IPS DF 6.9 (cell line): ENCODE measurements around the gene ADORA2A.

Source experiments
- DNase-seq: peaks from one replicate; pipeline ENCODE4 v3.0.0-alpha.2; 2013; ENCODE audit warnings: low read depth, low spot score
- H3K27ac ChIP-seq: one replicate; pipeline ENCODE4 v1.5.1; 2013; ENCODE audit warnings: low read length, control low read depth
- H3K27me3 ChIP-seq: 2 replicates; pipeline ENCODE4 v1.6.1; 2013; ENCODE audit warnings: mild to moderate bottlenecking, low read length; ENCODE audit not compliant: control insufficient read depth, insufficient read depth
- H3K36me3 ChIP-seq: 2 replicates; pipeline ENCODE4 v1.6.1; 2013; ENCODE audit warnings: low read length; ENCODE audit not compliant: control insufficient read depth, insufficient read depth
- H3K4me1 ChIP-seq: 2 replicates; pipeline ENCODE4 v1.6.1; 2013; ENCODE audit warnings: low read length; ENCODE audit not compliant: control insufficient read depth, insufficient read depth
- H3K4me3 ChIP-seq: 2 replicates; pipeline ENCODE4 v1.5.1; 2013; ENCODE audit warnings: mild to moderate bottlenecking, low read length
- H3K9me3 ChIP-seq: 2 replicates; pipeline ENCODE4 v1.6.1; 2013; ENCODE audit warnings: low read length, inconsistent platforms; ENCODE audit not compliant: control insufficient read depth, insufficient read depth
- WGBS: extraction: QIAGEN DNeasy Blood & Tissue Kit; methylation state at CpG from one replicate; pipeline ENCODE4 v1.1.7; 2013; ENCODE audit warnings: mixed read lengths, missing lambda C conversion rate; ENCODE audit not compliant: insufficient read length, insufficient coverage; 5-methylcytosine and 5-hydroxymethylcytosine counted together

Gene ADORA2A

DNA sequence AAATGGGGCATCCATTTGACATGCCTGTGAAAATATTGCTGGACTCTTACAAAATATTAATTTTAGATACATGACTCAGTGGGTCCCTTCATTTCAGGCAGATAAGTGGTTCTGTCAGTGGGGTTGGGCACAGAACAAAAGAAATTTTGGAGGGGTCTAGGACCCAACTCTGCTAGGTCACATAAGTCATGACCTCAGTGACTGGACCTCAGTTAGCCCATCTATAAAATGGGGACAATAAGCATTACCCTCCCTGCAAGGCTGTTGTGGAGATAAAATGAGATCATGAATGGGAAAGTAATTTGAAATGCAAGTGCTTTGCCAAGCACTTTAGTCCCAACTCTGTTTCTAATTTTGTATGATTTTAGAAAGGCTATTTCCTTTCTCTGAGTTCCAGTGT is 23.8 kb downstream of the ADORA2A start:
- Histone ChIP-seq H3K27me3 (no peaks in the 10 kb centered on the region), H3K36me3 (no peaks in the 10 kb centered on the region), H3K9me3 (no peaks in the 10 kb centered on the region), H3K27ac (no peak overlapping the region), H3K4me3 (no peak overlapping the region), H3K4me1 (no peaks in the 10 kb centered on the region)
- no peak for DNase-seq

DNA sequence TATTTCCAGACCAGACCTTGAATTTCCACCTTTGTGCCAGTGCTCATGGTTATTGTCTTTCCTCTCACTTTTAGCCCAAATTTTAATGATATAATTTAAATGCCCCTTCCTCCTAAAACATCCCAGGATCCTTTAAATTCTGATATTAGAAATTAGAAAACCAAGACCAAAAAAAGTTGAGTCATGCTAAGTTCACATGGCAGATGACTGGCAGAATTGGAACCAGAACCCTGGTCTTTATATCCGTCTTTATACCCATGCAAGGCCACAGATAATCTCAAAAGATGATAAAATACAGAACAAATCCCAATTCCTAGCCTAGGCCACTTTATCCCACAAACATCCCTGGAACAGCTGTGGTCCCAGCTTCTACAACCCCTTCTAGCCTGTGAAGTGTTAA is 26.5 kb downstream of the ADORA2A start:
- no CpG with 5 or more reads among the region's 1 CpG for WGBS

DNA sequence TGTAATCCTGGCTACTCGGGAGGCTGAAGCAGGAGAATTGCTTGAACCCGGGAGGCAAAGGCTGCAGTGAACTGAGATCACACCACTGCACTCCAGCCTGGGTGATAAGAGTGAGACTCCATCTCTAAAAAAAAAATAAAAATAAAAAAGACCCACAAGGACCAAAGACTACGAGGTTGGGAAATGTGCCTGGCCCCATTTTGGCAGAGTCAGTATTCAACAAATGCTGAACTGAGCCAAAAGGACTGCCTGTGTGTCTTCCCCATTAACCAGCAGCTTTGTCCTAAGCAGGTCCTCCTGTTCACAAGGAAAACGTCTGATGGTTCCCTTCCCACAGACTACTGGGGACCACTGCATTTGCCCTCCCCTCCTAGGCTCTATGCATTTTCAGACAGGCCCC is 27.6 kb downstream of the ADORA2A start:
- WGBS = no CpG with 5 or more reads among the region's 4 CpGs
- no peak overlapping the region for H3K4me3 ChIP-seq
- no peaks in the 10 kb centered on the region for H3K27me3 ChIP-seq
- no peaks in the 10 kb centered on the region for H3K9me3 ChIP-seq
- H3K27ac ChIP-seq = no peak overlapping the region
- H3K36me3 ChIP-seq = no peaks in the 10 kb centered on the region
- no peaks in the 10 kb centered on the region for H3K4me1 ChIP-seq
- no peak for DNase-seq

More for the DNA sequence above, 26.5 kb downstream of the ADORA2A start:
- Histone ChIP-seq H3K27me3 (no peaks in the 10 kb centered on the region), H3K4me3 (no peak overlapping the region), H3K36me3 (no peaks in the 10 kb centered on the region), H3K9me3 (no peaks in the 10 kb centered on the region), H3K4me1 (no peaks in the 10 kb centered on the region), H3K27ac (no peak overlapping the region)
- DNase-seq = no peak

DNA sequence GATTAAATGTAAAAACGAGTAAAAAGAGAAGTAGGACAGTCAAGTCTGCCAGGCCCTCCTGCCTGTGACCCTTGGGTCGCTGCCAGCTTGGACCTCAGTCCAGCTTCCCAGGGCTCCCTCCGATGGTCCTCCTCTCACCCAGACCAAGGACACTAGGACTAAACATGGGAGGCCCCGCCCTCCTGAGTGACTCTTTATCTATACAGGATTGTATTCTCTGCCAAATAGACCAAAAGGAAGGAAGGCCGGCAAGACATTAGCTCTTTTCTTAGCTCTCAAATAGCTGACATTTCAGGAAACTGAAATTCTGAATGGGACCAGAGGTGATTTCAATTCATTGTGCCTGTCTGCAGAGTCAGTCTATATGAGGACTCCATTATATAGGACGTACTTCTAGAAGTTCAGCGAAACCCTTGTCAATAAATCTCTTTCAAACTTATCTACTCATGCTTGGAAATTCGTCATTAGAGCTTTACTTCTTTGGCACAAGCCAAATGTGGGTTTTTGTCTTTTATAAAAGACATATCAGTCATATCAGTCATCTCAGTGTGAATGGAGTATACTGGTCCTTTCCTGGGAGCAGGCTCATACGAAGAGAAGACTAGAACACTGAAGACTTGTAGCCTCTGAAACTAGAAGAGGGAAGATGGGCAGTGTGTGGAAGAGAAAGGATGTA is 28.5 kb downstream of the ADORA2A start:
- 0 out of 2 replicates have a peak, but pooled peaks cover 2% of the 10 kb centered on the region for H3K4me1 ChIP-seq
- no peak for DNase-seq
- no peaks in the 10 kb centered on the region for H3K9me3 ChIP-seq
- H3K36me3 ChIP-seq = no peaks in the 10 kb centered on the region
- no CpG with 5 or more reads among the region's 9 CpGs for WGBS
- no peaks in the 10 kb centered on the region for H3K27me3 ChIP-seq
- H3K27ac ChIP-seq = no peak overlapping the region
- no peak overlapping the region for H3K4me3 ChIP-seq

DNA sequence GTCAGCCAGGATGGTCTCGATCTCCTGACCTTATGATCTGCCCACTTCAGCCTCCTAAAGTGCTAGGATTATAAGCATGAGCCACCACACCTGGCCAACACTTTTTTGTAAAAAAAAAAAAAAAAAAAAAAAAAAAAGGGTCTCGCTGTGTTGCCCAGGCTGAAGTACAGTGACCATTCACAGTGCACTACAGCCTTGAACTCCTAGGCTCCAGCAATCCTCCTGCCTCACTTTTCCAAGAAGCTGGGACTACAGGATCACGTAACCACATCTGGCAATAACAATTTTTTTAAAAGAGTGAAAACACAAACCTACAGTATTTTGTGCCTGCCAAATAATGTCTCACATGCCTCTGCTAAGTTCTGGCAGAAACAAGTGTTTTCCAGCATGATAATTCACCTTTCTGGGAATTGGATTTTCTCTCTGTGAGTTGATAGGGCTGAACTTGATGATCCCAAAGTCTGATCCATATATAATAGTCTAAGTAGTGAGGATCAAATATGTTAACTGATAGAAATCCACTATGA is 30.6 kb downstream of the ADORA2A start:
- Histone ChIP-seq H3K36me3 (no peaks in the 10 kb centered on the region), H3K27ac (no peak overlapping the region), H3K27me3 (no peaks in the 10 kb centered on the region), H3K4me3 (no peak overlapping the region), H3K9me3 (no peaks in the 10 kb centered on the region), H3K4me1 (0 out of 2 replicates have a peak, but pooled peaks cover 2% of the 10 kb centered on the region)
- WGBS = no CpG with 5 or more reads among the region's 3 CpGs
- DNase-seq = no peak

DNA sequence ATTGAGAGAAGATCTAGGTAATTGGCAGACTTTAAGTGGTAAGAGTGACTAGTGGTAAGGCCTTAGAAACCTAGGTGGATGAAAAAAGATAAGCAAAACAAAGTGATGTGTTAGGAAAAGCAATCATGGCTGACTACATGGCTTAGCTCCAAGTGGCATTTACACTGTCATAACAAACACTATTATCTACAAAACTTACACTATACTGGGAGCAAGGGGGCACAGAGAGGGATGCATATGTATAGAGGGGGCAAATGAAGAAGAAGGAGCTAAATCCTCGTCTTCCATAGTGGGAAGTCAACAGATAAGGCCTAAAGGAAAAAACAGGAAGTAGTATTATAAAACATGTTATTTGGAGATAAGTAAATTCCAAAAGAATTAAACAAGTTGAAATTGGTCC is 32.5 kb downstream of the ADORA2A start:
- no peak for DNase-seq
- Histone ChIP-seq H3K27ac (no peak overlapping the region), H3K36me3 (no peaks in the 10 kb centered on the region), H3K9me3 (no peaks in the 10 kb centered on the region), H3K4me1 (0 out of 2 replicates have a peak, but pooled peaks cover 2% of the 10 kb centered on the region), H3K4me3 (no peak overlapping the region), H3K27me3 (no peaks in the 10 kb centered on the region)
- no CpG with 5 or more reads among the region's 1 CpG for WGBS

DNA sequence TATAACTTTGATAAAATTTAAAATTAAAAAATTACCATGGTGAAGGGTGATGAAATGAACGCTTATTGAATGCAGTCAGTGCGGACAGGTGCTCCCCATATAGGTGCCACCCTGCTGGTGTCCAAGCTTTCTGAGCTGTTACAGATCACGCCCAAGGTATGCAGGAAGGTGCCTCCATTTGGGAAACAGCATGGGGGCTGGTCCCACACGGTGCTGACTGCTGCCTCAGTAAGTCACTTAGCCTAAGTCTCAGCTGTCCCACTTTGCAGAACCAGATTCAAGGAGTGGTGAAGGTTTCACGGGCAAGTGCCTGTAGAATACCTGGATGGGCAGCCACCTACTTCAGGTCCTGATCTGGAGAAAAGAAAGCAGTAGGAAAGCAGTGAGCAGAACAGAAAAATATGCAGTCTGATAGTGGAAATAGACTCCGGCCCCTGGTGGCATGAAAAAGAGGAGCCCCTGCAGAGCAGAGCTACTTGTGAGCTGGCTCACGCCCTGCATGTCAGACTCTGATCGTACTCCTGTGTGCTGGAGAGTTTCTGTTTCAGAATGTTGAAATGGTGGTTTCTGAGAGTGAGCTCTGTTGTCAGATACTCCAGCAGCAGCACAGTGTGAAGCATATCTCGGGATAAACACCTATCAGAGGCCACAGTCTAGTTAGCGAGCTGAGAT is 33.2 kb downstream of the ADORA2A start:
- no peak overlapping the region for H3K27ac ChIP-seq

DNA sequence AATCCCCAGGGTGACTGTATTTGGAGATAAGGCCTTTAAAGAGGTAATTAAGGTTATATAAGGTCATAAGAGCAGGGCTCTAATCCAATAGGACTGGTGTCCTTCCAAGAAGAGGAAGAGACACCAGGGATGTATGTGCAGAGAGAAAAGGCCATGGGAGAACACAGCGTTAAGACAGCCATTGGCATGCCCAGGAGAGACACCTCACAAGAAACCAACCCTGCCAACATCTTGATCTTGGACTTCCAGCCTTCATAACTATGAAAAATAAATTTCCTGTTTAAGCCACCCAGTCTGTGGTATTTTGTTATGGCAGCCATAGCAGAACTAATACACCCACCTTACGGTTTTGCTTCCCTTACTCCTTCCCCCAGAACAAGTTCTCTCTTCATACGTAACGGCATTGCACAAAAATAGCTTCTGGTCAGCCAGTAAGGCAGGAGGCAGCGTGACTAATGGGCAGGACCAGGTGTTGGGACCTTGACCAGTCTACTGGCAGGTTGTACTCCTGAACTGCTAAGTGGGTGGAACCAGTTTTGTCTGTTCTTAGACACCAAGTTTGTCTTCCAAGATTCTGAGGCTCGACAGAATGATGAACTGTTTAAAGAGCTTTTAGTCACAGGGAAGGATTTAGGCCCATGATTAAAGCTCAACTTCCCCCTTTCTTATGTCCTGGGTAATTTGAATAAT is 35.8 kb downstream of the ADORA2A start:
- Histone ChIP-seq H3K4me3 (no peak overlapping the region), H3K36me3 (no peaks in the 10 kb centered on the region), H3K4me1 (0 out of 2 replicates have a peak, but pooled peaks cover 2% of the 10 kb centered on the region), H3K27ac (no peak overlapping the region), H3K9me3 (no peaks in the 10 kb centered on the region), H3K27me3 (no peaks in the 10 kb centered on the region)
- DNase-seq = no peak
- no CpG with 5 or more reads among the region's 6 CpGs for WGBS

More for the DNA sequence above, 33.2 kb downstream of the ADORA2A start:
- DNase-seq = no peak
- Histone ChIP-seq H3K4me1 (0 out of 2 replicates have a peak, but pooled peaks cover 2% of the 10 kb centered on the region), H3K27me3 (no peaks in the 10 kb centered on the region), H3K9me3 (no peaks in the 10 kb centered on the region), H3K4me3 (no peak overlapping the region), H3K36me3 (no peaks in the 10 kb centered on the region)
- WGBS = no CpG with 5 or more reads among the region's 10 CpGs

DNA sequence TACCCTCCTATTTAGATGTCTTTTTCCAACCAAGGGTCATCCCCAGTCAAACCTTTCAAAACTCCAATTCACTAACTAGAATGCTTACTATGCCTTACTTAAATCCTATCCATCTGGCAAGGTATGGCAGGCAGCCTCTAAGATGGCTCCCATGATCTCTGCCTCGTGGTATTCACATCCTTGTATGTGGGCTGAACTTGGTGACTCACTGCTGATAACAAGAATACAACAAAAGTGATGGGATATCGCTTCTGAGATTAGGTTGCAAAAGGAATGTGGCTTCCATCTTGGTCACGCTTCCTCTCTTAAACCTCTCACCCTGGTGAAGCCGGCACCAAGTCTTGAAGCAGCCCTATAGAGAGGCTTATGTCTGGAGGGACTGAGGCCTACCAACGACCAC is 38.2 kb downstream of the ADORA2A start:
- H3K4me3 ChIP-seq = no peak overlapping the region
- no peak for DNase-seq
- WGBS = no CpG with 5 or more reads among the region's 5 CpGs
- H3K27ac ChIP-seq = no peak overlapping the region
- H3K36me3 ChIP-seq = no peaks in the 10 kb centered on the region
- H3K9me3 ChIP-seq = no peaks in the 10 kb centered on the region
- H3K4me1 ChIP-seq = no peaks in the 10 kb centered on the region
- H3K27me3 ChIP-seq = no peaks in the 10 kb centered on the region

DNA sequence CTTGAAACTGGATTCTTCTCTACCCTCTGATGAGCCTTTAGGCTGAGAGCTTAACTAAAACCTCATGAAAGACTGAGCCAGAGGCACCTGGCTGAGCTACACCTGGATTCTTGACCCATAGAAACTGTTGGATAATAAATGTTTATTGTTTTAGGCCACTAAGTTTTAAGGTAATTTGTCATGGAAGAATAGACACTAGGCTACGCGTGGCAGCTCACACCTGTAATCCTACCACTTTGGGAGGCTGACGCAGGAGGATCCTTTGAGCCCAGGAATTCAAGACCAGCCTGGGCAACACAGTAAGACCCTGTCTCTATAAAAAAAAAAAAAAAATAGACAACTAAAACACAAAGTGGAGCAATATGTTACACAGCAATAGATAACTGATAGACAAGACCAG is 38.6 kb downstream of the ADORA2A start:
- no peaks in the 10 kb centered on the region for H3K9me3 ChIP-seq
- H3K36me3 ChIP-seq = no peaks in the 10 kb centered on the region
- no peaks in the 10 kb centered on the region for H3K4me1 ChIP-seq
- no peak overlapping the region for H3K4me3 ChIP-seq
- DNase-seq = no peak
- no peaks in the 10 kb centered on the region for H3K27me3 ChIP-seq
- WGBS = no CpG with 5 or more reads among the region's 3 CpGs
- H3K27ac ChIP-seq = no peak overlapping the region
